Liver (tissue), 9 donors: ENCODE measurements around the gene LECT2. TPM values are rescaled to one million over a fixed set of nuclear protein-coding genes. Genes with fewer than 3 reads are reported as not detected.

ENCODE experiments used
- DNase-seq: peaks from one replicate; pipeline ENCODE4 v3.0.0-alpha.2; 2017; ENCODE audit warnings: low spot score
- H3K27ac ChIP-seq, 2 donors: one replicate each; pipeline ENCODE4 v1.7.0; 2013; ENCODE audit warnings: inconsistent platforms in 2 of 2, low read length in 2 of 2, control low read depth in 1 of 2, low read depth in 1 of 2, mild to moderate bottlenecking in 1 of 2
- H3K27me3 ChIP-seq, 4 donors: one replicate each; pipeline versions ENCODE4 v1.6.1 to v1.7.0; 2013; ENCODE audit warnings: low read length in 3 of 4, inconsistent platforms in 1 of 4, mild to moderate bottlenecking in 1 of 4, moderate library complexity in 1 of 4; ENCODE audit not compliant: control insufficient read depth in 4 of 4, insufficient read depth in 4 of 4
- H3K36me3 ChIP-seq, 4 donors: one replicate each; pipeline versions ENCODE4 v1.6.1 to v1.7.0; 2013; ENCODE audit warnings: low read length in 3 of 4, mild to moderate bottlenecking in 3 of 4, low read depth in 1 of 4, moderate library complexity in 1 of 4; ENCODE audit not compliant: control insufficient read depth in 4 of 4, insufficient read depth in 3 of 4
- H3K4me1 ChIP-seq, 4 donors: one replicate each; pipeline versions ENCODE4 v1.6.1 to v1.7.0; 2013; ENCODE audit warnings: low read length in 3 of 4, mild to moderate bottlenecking in 3 of 4, moderate library complexity in 1 of 4; ENCODE audit not compliant: control insufficient read depth in 4 of 4, insufficient read depth in 4 of 4
- H3K4me3 ChIP-seq, 3 donors: one replicate each; pipeline versions ENCODE4 v1.6.1 to v1.7.0; 2013; ENCODE audit warnings: low read length in 3 of 3, control low read depth in 1 of 3, low read depth in 1 of 3, mild to moderate bottlenecking in 1 of 3
- H3K9ac ChIP-seq, 2 donors: one replicate each; pipeline ENCODE4 v1.7.0; 2013; ENCODE audit warnings: low read length in 2 of 2, mild to moderate bottlenecking in 2 of 2, moderate library complexity in 2 of 2, control low read depth in 1 of 2, low read depth in 1 of 2
- H3K9me3 ChIP-seq, 4 donors: one replicate each; pipeline versions ENCODE4 v1.6.1 to v1.7.0; 2013; ENCODE audit warnings: low read length in 3 of 4; ENCODE audit not compliant: control insufficient read depth in 4 of 4
- ATF3 ChIP-seq: IDR thresholded peaks from 2 replicates; pipeline ENCODE4 v1.6.1; 2016; ENCODE audit warnings: antibody characterized with exemption
- CTCF ChIP-seq: fragments of 150-350 bp; IDR thresholded peaks from 2 replicates; pipeline ENCODE4 v1.5.1; 2017; ENCODE audit warnings: improper control_type of control experiment, low read depth, low read length; ENCODE audit not compliant: missing input control
- EGR1 ChIP-seq, 2 donors: IDR thresholded peaks; 2 replicates each; pipeline ENCODE4 v1.6.1; 2016 to 2018; ENCODE audit warnings: antibody characterized with exemption in 2 of 2, low read depth in 2 of 2
- FOXA2 ChIP-seq: IDR thresholded peaks from 2 replicates; pipeline ENCODE4 v1.6.1; 2016; ENCODE audit warnings: antibody characterized with exemption
- GABPA ChIP-seq, 2 donors: IDR thresholded peaks in 1 of 2; conservative IDR thresholded peaks in 1 of 2; 2 replicates each; pipeline ENCODE4 v1.6.1; 2016; ENCODE audit warnings: antibody characterized with exemption in 2 of 2, mild to moderate bottlenecking in 1 of 2, moderate library complexity in 1 of 2
- HNF4A ChIP-seq, 2 donors: conservative IDR thresholded peaks; 2 replicates each; pipeline ENCODE4 v1.6.1; 2016; ENCODE audit warnings: antibody characterized with exemption in 2 of 2, mild to moderate bottlenecking in 2 of 2
- HNF4G ChIP-seq: IDR thresholded peaks from 2 replicates; pipeline ENCODE4 v1.6.1; 2016; ENCODE audit warnings: antibody characterized with exemption
- JUND ChIP-seq, 2 donors: IDR thresholded peaks; 2 replicates each; pipeline ENCODE4 v1.6.1; 2016; ENCODE audit warnings: antibody characterized with exemption in 2 of 2
- NR2F2 ChIP-seq: IDR thresholded peaks from 2 replicates; pipeline ENCODE4 v1.6.1; 2016; ENCODE audit warnings: antibody characterized with exemption
- RAD21 ChIP-seq, 2 donors: IDR thresholded peaks; 2 replicates each; pipeline ENCODE4 v1.6.1; 2016; ENCODE audit warnings: antibody characterized with exemption in 2 of 2, mild to moderate bottlenecking in 2 of 2
- RXRA ChIP-seq, 2 donors: IDR thresholded peaks; 2 replicates each; pipeline ENCODE4 v1.6.1; 2017 to 2018; ENCODE audit warnings: antibody characterized with exemption in 2 of 2, mild to moderate bottlenecking in 1 of 2
- SP1 ChIP-seq: IDR thresholded peaks from 2 replicates; pipeline ENCODE4 v1.6.1; 2018; ENCODE audit warnings: antibody characterized with exemption, mild to moderate bottlenecking
- TAF1 ChIP-seq: conservative IDR thresholded peaks from 2 replicates; pipeline ENCODE4 v1.6.1; 2016; ENCODE audit warnings: antibody characterized with exemption, mild to moderate bottlenecking
- YY1 ChIP-seq: IDR thresholded peaks from 2 replicates; pipeline ENCODE4 v1.6.1; 2016; ENCODE audit warnings: antibody characterized with exemption, mild to moderate bottlenecking
- ZBTB33 ChIP-seq: IDR thresholded peaks from 2 replicates; pipeline ENCODE4 v1.6.1; 2016; ENCODE audit warnings: antibody characterized with exemption
- WGBS: extraction: QIAGEN DNeasy Blood & Tissue Kit; methylation state at CpG from one replicate; pipeline ENCODE4 v1.1.7; 2013; 5-methylcytosine and 5-hydroxymethylcytosine counted together
- polyA plus RNA-seq, 2 donors: library from polyadenylated mRNA; stranded (reverse) in 1 of 2; unstranded in 1 of 2; fragments of 200-250 nt in 1 of 2; fragments of >200 nt in 1 of 2; fragmentation: Nextera tagmentation in 1 of 2; extraction: Ambion mirVana in 1 of 2; gene quantifications; one replicate each; pipeline versions ENCODE4 v1.2.1 to v1.2.3, GENCODE V29; 2013 to 2015
- total RNA-seq, 2 donors: library from RNA; depleted of rRNA; stranded (reverse); fragments of >200 nt; gene quantifications; one replicate each; pipeline ENCODE4 v1.2.3, GENCODE V29; 2014
- TF ChIP-seq, protein P1 (sequence below): IDR thresholded peaks from 2 replicates; pipeline ENCODE4 v1.6.1; 2016; ENCODE audit warnings: antibody characterized with exemption
- TF ChIP-seq, protein P2 (sequence below): IDR thresholded peaks from 2 replicates; pipeline ENCODE4 v1.6.1; 2016; ENCODE audit warnings: antibody characterized with exemption, mild to moderate bottlenecking
- donor health status: healthy.
- donor health status: healthy.
- donor health status: healthy.
- donor health status: healthy.
- donor health status: healthy.

The LECT2 gene
- total and polyA plus RNA-seq, 4 donors = 27.4 to 93.8 (median 81.1) TPM

GRCh38 chr5:135993880-135994636 lies 39.3 kb upstream of the LECT2 start (continued):
- TF ChIP-seq ZBTB33 (no peak), NR2F2 (no peak), FOXA2 (no peak), CTCF (no peak), HNF4G (no peak), SP1 (no peak), GABPA (IDR thresholded peaks at IDR 0.05 in 1 of 2, conservative IDR thresholded peaks at IDR 0.05 in 1 of 2) (no peak), ATF3 (no peak)

GRCh38 chr5:135993335-135993879 lies 38.6 kb upstream of the LECT2 start:
- Histone ChIP-seq H3K27ac (no peak overlapping the region), H3K4me3 (no peak overlapping the region), H3K9ac (no peak overlapping the region), H3K9me3 (no peaks in the 10 kb centered on the region), H3K27me3 (no peaks in the 10 kb centered on the region), H3K36me3 (peaks cover 0 to 3% (median 0%) of the 10 kb centered on the region in 4 donors), H3K4me1 (peaks cover 0 to 4% (median 0%) of the 10 kb centered on the region in 4 donors)
- TF ChIP-seq, protein P1, sequence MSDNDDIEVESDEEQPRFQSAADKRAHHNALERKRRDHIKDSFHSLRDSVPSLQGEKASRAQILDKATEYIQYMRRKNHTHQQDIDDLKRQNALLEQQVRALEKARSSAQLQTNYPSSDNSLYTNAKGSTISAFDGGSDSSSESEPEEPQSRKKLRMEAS = no peak
- TF ChIP-seq RXRA (IDR thresholded peaks at IDR 0.05) = no peak
- TF ChIP-seq HNF4A (conservative IDR thresholded peaks at IDR 0.05) = no peak
- TF ChIP-seq YY1 = no peak
- no peak for TF ChIP-seq JUND (IDR thresholded peaks at IDR 0.05)
- no peak for TF ChIP-seq RAD21 (IDR thresholded peaks at IDR 0.05)
- TF ChIP-seq CTCF = no peak
- no peak for TF ChIP-seq NR2F2
- no peak for TF ChIP-seq EGR1 (IDR thresholded peaks at IDR 0.05; ENCODE audit: low read depth in 2 of 2)
- TF ChIP-seq ZBTB33 = no peak
- TF ChIP-seq ATF3 = no peak
- TF ChIP-seq FOXA2 = no peak
- TF ChIP-seq HNF4G = no peak
- TF ChIP-seq, protein P2, sequence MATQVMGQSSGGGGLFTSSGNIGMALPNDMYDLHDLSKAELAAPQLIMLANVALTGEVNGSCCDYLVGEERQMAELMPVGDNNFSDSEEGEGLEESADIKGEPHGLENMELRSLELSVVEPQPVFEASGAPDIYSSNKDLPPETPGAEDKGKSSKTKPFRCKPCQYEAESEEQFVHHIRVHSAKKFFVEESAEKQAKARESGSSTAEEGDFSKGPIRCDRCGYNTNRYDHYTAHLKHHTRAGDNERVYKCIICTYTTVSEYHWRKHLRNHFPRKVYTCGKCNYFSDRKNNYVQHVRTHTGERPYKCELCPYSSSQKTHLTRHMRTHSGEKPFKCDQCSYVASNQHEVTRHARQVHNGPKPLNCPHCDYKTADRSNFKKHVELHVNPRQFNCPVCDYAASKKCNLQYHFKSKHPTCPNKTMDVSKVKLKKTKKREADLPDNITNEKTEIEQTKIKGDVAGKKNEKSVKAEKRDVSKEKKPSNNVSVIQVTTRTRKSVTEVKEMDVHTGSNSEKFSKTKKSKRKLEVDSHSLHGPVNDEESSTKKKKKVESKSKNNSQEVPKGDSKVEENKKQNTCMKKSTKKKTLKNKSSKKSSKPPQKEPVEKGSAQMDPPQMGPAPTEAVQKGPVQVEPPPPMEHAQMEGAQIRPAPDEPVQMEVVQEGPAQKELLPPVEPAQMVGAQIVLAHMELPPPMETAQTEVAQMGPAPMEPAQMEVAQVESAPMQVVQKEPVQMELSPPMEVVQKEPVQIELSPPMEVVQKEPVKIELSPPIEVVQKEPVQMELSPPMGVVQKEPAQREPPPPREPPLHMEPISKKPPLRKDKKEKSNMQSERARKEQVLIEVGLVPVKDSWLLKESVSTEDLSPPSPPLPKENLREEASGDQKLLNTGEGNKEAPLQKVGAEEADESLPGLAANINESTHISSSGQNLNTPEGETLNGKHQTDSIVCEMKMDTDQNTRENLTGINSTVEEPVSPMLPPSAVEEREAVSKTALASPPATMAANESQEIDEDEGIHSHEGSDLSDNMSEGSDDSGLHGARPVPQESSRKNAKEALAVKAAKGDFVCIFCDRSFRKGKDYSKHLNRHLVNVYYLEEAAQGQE = no peak
- no peak for TF ChIP-seq TAF1
- no peak for TF ChIP-seq SP1
- no peak for DNase-seq
- 84% methylated on average over 6 of the region's 6 CpGs for WGBS
